ENCODE measurements around the gene HTR3E.
"Not testable (repeated sequence)": the region's sequence is repeated elsewhere in the genome, so short reads cannot be mapped to it uniquely, and the experiment has no call there.

The HTR3E gene

GRCh38 chr3:184110316-184110725, 13.5 kb downstream of the HTR3E start:
- no peak for DNase-seq (ENCODE audit: low spot score)

GRCh38 chr3:184116017-184116416, 19.2 kb downstream of the HTR3E start:
- DNase-seq (ENCODE audit: low spot score): no peak

GRCh38 chr3:184117636-184118035, 20.8 kb downstream of the HTR3E start:
- no peak for DNase-seq (ENCODE audit: low spot score)

GRCh38 chr3:184121031-184121430, 24.2 kb downstream of the HTR3E start:
- not testable (repeated sequence) for DNase-seq (ENCODE audit: low spot score)

- no peak for DNase-seq (ENCODE audit: low spot score)
Measured at GRCh38 chr3:184126006-184126405, 29.1 kb downstream of the HTR3E start.

GRCh38 chr3:184129012-184129411, 32.1 kb downstream of the HTR3E start:
- DNase-seq (ENCODE audit: low spot score): peak; percentile 72

GRCh38 chr3:184132945-184133344, 36.1 kb downstream of the HTR3E start:
- no peak for DNase-seq (ENCODE audit: low spot score)

GRCh38 chr3:184133840-184134745, 37.2 kb downstream of the HTR3E start:
- DNase-seq (ENCODE audit: low spot score): peak; percentile 85

GRCh38 chr3:184134746-184135148, 37.9 kb downstream of the HTR3E start:
- no peak for DNase-seq (ENCODE audit: low spot score)

GRCh38 chr3:184135149-184135910, 38.5 kb downstream of the HTR3E start, which contains the start of gene EIF2B5:
Gene EIF2B5 (plus strand): TSS chr3:184135358. CDS start chr3:184135386, 28 bp downstream.
- DNase-seq (ENCODE audit: low spot score): peak; percentile 95

GRCh38 chr3:184135911-184136260, 39.0 kb downstream of the HTR3E start:
- DNase-seq (ENCODE audit: low spot score): no peak

- no peak for DNase-seq (ENCODE audit: low spot score)
Measured at GRCh38 chr3:184140436-184140835, 43.6 kb downstream of the HTR3E start.

GRCh38 chr3:184142199-184142598, 45.3 kb downstream of the HTR3E start:
- no peak for DNase-seq (ENCODE audit: low spot score)

GRCh38 chr3:184143327-184143726, 46.5 kb downstream of the HTR3E start:
- no peak for DNase-seq (ENCODE audit: low spot score)

- no peak for DNase-seq (ENCODE audit: low spot score)
Measured at GRCh38 chr3:184144505-184144904, 47.6 kb downstream of the HTR3E start.

GRCh38 chr3:184145111-184145524, 48.3 kb downstream of the HTR3E start:
- DNase-seq (ENCODE audit: low spot score): peak; percentile 32

- no peak for DNase-seq (ENCODE audit: low spot score)
Measured at GRCh38 chr3:184145751-184146270, 48.9 kb downstream of the HTR3E start.

GRCh38 chr3:184148076-184148475, 51.2 kb downstream of the HTR3E start:
- no peak for DNase-seq (ENCODE audit: low spot score)

GRCh38 chr3:184149123-184149522, 52.3 kb downstream of the HTR3E start:
- DNase-seq (ENCODE audit: low spot score): no peak

- DNase-seq (ENCODE audit: low spot score): not testable (repeated sequence)
Measured at GRCh38 chr3:184149770-184150169, 52.9 kb downstream of the HTR3E start.

GRCh38 chr3:184154885-184155643, 58.2 kb downstream of the HTR3E start, which contains the start of gene DVL3:
Gene DVL3 (plus strand): TSS chr3:184155377. CDS start chr3:184155636, 259 bp downstream.
- peak; percentile 94 for DNase-seq (ENCODE audit: low spot score)
